ENCODE results near the gene CSGALNACT2. TPM values are rescaled to one million over a fixed set of nuclear protein-coding genes. Genes with fewer than 3 reads are reported as not detected.
"Not testable (repeated sequence)": the region's sequence is repeated elsewhere in the genome, so short reads cannot be mapped to it uniquely, and the experiment has no call there.

Gene CSGALNACT2
- total RNA-seq, 1 experiment from 2014 or later, result 10.2 TPM

DNA sequence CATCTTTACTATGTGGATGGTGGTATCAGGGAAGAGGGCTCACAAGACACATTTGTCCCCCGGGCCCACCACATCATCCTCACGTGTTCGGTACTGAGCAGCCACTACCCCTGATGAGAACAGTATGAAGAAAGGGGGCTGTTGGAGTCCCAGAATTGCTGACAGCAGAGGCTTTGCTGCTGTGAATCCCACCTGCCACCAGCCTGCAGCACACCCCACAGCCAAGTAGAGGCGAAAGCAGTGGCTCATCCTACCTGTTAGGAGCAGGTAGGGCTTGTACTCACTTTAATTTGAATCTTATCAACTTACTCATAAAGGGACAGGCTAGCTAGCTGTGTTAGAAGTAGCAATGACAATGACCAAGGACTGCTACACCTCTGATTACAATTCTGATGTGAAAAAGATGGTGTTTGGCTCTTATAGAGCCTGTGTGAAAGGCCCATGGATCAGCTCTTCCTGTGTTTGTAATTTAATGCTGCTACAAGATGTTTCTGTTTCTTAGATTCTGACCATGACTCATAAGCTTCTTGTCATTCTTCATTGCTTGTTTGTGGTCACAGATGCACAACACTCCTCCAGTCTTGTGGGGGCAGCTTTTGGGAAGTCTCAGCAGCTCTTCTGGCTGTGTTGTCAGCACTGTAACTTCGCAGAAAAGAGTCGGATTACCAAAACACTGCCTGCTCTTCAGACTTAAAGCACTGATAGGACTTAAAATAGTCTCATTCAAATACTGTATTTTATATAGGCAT, 9.1 kb upstream of the CSGALNACT2 start:
- H3K9me3 ChIP-seq, result no peaks in the 10 kb centered on the region
- no peaks in the 10 kb centered on the region for H3K27me3 ChIP-seq
- H3K36me3 ChIP-seq, result no peaks in the 10 kb centered on the region
- DNase-seq, result peak; percentile 68
- H3K4me3 ChIP-seq, result no peak overlapping the region

- H3K27me3 ChIP-seq, result no peaks in the 10 kb centered on the region
- H3K9me3 ChIP-seq, result no peaks in the 10 kb centered on the region
- H3K4me3 ChIP-seq, result no peak overlapping the region
- DNase-seq, result no peak
- H3K36me3 ChIP-seq, result no peaks in the 10 kb centered on the region
Observed at GRCh38 chr10:43130770-43131171, 7.5 kb upstream of the CSGALNACT2 start.

DNA sequence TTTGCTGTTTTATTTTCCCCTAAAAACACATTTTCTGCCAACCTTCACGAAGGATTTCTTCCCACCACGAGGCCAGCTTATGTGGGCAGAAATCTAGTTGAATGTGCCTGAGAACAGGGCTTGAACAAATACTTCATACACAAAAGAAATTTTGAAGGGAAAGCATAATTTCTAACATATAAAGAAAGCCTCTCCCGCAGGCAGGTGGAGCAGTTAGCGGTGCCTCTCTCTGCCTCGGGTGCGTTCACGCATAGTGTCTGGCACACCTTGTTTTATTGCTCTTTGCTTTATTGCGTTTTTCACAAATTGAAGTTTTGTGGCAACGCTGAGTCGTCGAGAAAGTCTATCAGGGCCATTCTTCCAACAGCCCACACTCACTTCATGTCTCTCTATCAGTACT, 7.0 kb upstream of the CSGALNACT2 start:
- Histone ChIP-seq H3K27me3 (no peaks in the 10 kb centered on the region), H3K9me3 (no peaks in the 10 kb centered on the region), H3K4me3 (no peak overlapping the region), H3K36me3 (no peaks in the 10 kb centered on the region)
- no peak for DNase-seq

- Histone ChIP-seq H3K27me3 (no peaks in the 10 kb centered on the region), H3K36me3 (no peaks in the 10 kb centered on the region), H3K4me3 (no peak overlapping the region), H3K9me3 (no peaks in the 10 kb centered on the region)
- DNase-seq, result no peak
Observed at GRCh38 chr10:43131906-43132305, 6.3 kb upstream of the CSGALNACT2 start.

DNA sequence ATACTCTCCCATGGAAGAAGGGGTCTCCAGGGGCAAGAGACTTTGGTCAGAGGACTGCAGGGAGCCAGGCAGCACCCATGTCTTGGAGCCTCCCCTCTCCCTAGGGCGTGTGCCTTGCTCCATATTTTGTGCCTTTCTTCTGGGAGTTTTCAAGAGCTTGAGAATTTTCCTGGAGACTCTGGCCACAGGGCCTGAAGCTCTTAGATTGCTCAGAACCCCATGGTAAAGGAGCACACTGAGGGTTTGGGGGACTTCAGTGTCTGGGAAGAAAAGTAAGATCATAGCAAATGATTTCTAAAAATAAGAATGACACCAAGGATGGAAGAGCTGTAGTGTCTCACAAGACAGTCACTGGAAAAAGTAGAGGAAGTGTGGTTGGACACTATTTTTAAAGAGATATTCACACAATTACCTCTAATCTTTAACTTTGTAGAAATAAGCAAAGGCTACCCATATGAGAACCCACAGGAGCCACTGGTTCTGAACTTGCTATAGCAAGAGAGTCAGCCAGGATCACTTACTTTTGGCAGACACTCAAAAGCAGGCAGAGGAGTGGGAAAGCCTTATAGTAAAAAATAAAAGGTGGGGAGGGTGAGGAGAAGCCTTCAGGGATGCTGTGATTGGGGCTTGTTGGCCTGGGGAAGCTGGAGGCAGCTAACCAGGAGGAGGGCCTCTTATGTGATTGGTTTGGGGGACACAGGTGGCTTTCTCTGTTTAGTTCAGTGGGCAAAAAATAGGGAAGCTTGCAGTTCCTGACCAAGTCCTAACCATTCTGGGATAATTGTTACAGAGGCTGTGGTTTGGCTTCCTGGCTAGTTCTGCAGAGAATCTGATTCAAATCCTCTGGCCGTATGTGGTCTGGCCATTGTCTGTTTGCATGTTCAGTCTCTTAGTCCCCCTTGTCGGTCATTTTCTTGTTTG, 5.1 kb upstream of the CSGALNACT2 start:
- H3K36me3 ChIP-seq, result no peaks in the 10 kb centered on the region
- DNase-seq, result no peak
- H3K4me3 ChIP-seq, result no peak overlapping the region
- no peaks in the 10 kb centered on the region for H3K27me3 ChIP-seq
- H3K9me3 ChIP-seq, result no peaks in the 10 kb centered on the region

- DNase-seq, result no peak
- H3K9me3 ChIP-seq, result no peaks in the 10 kb centered on the region
Observed at GRCh38 chr10:43134126-43134905, 3.9 kb upstream of the CSGALNACT2 start.

DNA sequence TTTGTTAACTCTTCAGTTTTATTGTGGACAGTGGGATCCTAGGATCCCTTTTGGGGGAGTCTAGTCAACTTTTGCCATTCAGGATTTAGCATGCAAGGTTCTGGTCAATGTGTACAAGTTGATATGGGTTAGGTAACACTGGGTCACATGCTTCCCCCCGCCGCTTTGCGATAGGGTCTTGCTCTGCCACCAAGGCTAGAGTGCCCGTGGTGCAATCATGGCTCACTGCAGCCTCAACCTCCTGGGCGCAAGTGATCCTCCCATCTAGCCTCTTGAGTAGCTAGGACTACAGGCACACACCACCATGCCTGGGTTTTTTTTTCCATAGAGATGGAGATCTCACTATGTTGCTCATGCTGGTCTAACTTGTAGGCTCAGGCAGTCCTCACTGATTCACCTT, 3.2 kb upstream of the CSGALNACT2 start:
- H3K27me3 ChIP-seq, result no peaks in the 10 kb centered on the region
- no peaks in the 10 kb centered on the region for H3K36me3 ChIP-seq
- no peaks in the 10 kb centered on the region for H3K9me3 ChIP-seq

More at GRCh38 chr10:43134126-43134905, 3.9 kb upstream of the CSGALNACT2 start:
- Histone ChIP-seq H3K27me3 (no peaks in the 10 kb centered on the region), H3K4me3 (no peak overlapping the region), H3K36me3 (no peaks in the 10 kb centered on the region)

GRCh38 chr10:43135656-43136055, 2.6 kb upstream of the CSGALNACT2 start:
- H3K4me3 ChIP-seq, result no peak overlapping the region

More for the DNA sequence above, 3.2 kb upstream of the CSGALNACT2 start:
- DNase-seq, result no peak
- no peak overlapping the region for H3K4me3 ChIP-seq

DNA sequence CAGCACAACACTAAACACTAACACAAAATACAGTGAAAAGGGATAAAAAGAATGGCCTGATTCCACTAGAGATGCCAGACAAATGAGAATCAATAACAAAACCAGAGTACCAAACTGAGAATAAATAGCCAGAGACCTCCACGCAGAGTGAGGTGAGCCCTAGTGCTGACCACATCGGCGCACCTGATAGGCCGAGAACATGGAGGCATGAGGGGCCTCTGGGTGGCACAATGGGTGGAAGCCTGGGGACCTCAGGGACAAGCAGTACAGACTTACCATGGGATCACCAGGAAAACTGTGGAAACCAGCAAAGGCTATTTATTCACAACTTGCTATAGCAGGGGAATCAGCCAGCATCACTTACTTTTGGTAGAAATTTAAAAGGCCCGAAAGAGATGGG, 1.8 kb upstream of the CSGALNACT2 start:
- H3K4me3 ChIP-seq, result no peak overlapping the region
- no peaks in the 10 kb centered on the region for H3K9me3 ChIP-seq
- H3K36me3 ChIP-seq, result no peaks in the 10 kb centered on the region
- H3K27me3 ChIP-seq, result no peaks in the 10 kb centered on the region
- DNase-seq, result no peak

More at GRCh38 chr10:43135656-43136055, 2.6 kb upstream of the CSGALNACT2 start:
- DNase-seq, result no peak
- Histone ChIP-seq H3K27me3 (no peaks in the 10 kb centered on the region), H3K9me3 (no peaks in the 10 kb centered on the region), H3K36me3 (no peaks in the 10 kb centered on the region)

DNA sequence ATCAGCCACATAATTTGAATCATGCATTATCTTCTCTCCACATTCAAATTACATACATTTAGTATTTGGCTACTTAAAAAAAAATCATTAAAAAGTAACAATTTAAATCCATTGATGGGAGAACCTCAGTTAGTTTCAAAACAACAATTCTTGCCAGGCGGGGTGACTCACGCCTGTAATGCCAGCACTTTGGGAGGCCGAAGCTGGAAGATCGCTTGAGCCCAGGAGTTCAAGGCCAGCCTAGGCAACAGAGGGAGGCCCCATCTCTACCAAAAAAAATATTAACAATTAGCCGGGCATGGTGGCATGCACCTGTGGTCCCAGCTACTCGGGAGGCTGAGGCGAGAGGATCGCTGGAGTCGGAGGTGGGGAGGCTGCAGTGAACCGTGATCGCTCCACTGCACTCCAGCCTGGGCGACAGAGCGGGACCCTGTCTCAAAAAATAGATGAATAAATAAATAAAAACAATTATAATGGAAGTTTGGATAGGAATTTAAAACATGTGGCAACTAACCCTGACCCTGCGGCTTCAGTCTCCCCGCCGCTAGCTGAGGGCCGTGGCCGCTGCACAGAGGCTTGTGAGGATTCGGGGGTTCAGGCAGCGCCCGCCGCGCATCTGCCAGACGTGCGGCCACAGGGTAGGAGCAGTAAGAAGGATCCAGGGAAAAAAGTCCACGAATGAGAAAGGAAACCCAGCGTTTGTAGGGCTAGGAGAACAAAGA, 1.1 kb upstream of the CSGALNACT2 start:
- Histone ChIP-seq H3K9me3 (no peaks in the 10 kb centered on the region), H3K4me3 (peak overlapping the region; percentile 94), H3K27me3 (no peaks in the 10 kb centered on the region), H3K36me3 (no peaks in the 10 kb centered on the region)
- DNase-seq, result peak; percentile 77

DNA sequence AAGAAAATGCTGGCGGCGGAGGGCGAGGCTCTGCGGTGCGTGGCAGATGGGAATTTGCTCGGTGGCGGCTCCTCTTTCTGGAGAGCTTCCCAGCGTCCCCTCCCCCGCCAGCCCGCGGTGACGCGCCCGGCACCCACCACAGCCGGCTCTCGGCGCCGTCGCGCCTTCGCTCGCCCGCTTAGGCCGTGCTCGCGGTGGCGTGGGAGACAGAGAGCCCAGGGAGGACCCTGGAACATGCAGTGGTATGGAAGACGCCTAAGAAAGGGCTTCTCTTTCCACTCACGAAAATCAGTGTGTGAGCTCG, 576 bp upstream of the CSGALNACT2 start:
- peak overlapping the region; percentile 94 for H3K4me3 ChIP-seq
- no peaks in the 10 kb centered on the region for H3K9me3 ChIP-seq
- no peaks in the 10 kb centered on the region for H3K27me3 ChIP-seq
- DNase-seq, result peak; percentile 65
- no peaks in the 10 kb centered on the region for H3K36me3 ChIP-seq

GRCh38 chr10:43138757-43139241, 554 bp downstream of the CSGALNACT2 start:
- H3K4me3 ChIP-seq, result peak overlapping the region; percentile 94
- no peaks in the 10 kb centered on the region for H3K9me3 ChIP-seq
- no peaks in the 10 kb centered on the region for H3K27me3 ChIP-seq
- H3K36me3 ChIP-seq, result no peaks in the 10 kb centered on the region
- peak; percentile 18 for DNase-seq

DNA sequence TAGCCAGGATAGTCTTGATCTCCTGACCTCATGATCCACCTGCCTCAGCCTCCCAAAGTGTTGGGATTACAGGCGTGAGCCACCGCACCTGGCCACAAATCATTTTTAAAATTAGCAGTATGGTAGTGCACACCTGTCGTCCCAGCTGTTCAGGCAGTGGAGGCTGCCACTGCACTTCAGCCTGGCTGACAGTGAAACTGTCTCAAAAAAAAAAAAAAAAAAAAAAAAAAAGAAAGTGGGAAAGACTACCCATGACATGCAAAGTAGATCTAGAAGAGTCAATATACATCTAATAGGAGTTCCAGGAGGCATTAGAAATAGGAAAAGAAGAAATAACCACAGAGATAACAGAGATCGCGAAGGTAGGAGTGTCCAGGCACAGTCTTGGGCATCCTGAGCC, 3.2 kb downstream of the CSGALNACT2 start:
- no peak for DNase-seq
- H3K36me3 ChIP-seq, result no peaks in the 10 kb centered on the region; the same call in 1 of the 2 replicates
- no peaks in the 10 kb centered on the region for H3K27me3 ChIP-seq
- H3K9me3 ChIP-seq, result no peaks in the 10 kb centered on the region
- H3K4me3 ChIP-seq, result no peak overlapping the region

DNA sequence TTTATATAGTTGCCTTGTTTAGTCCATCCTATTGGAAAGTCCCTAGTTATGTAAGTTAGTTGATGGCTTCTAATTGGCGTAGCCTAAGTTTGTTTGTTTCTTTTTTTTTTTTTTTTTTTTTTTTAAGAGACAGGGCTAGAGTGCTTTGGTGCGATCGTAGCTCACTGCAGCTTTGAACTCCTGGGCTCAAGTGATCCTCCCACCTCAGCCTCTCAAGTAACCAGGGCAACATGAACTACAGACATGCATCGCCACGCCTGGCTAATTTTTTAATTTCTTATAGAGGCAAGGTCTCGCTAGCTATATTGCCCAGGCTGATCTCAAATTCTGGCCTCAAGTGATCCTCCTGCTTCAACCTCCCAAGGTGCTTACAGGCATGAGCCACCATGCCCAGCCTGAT, 7.1 kb downstream of the CSGALNACT2 start:
- DNase-seq, result no peak
- Histone ChIP-seq H3K9me3 (peaks cover 7% of the 10 kb centered on the region; the same call in 1 of the 2 replicates), H3K36me3 (no peaks in the 10 kb centered on the region; the same call in 1 of the 2 replicates), H3K4me3 (no peak overlapping the region), H3K27me3 (no peaks in the 10 kb centered on the region)

DNA sequence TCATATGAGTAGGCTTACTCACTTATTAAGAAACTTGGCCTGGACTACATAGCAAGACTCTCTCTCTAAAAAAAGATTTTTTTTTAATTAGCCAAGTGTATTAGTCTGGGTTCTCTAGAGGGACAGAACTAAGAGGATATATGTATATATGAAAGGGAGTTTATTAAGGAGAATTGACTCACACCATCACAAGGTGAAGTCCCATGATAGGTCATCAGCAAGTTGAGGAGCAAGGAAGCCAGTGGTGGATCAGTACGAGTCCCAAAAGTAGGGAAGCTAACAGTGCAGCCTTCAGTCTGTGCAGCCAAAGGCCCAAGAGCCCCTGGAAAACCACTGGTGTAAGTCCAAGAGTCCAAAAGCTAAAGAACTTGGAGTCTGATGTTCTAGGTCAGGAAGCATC, 7.7 kb downstream of the CSGALNACT2 start:
- H3K27me3 ChIP-seq, DNase-seq, H3K9me3 ChIP-seq, H3K4me3 ChIP-seq, H3K36me3 ChIP-seq: not testable (repeated sequence)

DNA sequence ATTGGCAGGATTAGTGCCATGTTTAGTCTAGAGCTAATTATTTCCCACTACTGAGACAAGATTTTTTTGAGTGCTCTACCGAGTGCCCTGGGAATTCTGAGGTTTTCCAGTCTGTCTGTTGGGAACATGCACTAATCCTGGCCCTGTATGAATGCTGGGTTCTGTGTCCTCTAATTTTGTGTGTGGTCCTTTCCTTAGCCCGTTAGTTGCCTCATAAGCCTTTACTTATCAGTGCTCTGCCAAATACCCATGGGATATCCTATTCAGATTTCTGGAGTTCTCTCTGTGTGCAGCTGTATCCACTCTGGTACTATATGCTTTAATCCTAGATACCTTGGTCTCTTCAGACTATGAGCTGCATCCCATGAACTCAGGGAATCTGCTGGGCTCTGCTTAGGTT, 13.1 kb downstream of the CSGALNACT2 start:
- no peak for DNase-seq
- H3K4me3 ChIP-seq, result no peak overlapping the region
- H3K36me3 ChIP-seq, result no peaks in the 10 kb centered on the region; the same call in 1 of the 2 replicates
- peaks cover 7% of the 10 kb centered on the region; the same call in 1 of the 2 replicates for H3K9me3 ChIP-seq
- H3K27me3 ChIP-seq, result no peaks in the 10 kb centered on the region
